Fibroblast of skin of scalp (primary cell): ENCODE results near the gene TLCD3B.
"Not testable (repeated sequence)": the region's sequence is repeated elsewhere in the genome, so short reads cannot be mapped to it uniquely, and the experiment has no call there.

Source experiments
- DNase-seq: peaks from one replicate; pipeline ENCODE4 v3.0.0-alpha.2; 2013

TLCD3B gene

GRCh38 chr16:30025574-30025973 lies 5.5 kb downstream of the TLCD3B start:
- no peak for DNase-seq

- no peak for DNase-seq
These were observed 5.9 kb downstream of the TLCD3B start for GRCh38 chr16:30025156-30025555.

GRCh38 chr16:30024451-30024850 lies 6.6 kb downstream of the TLCD3B start:
- no peak for DNase-seq

- no peak for DNase-seq
These were observed 7.5 kb downstream of the TLCD3B start for GRCh38 chr16:30023586-30023985.

GRCh38 chr16:30022887-30023286 lies 8.2 kb downstream of the TLCD3B start, which contains the start of gene C16orf92:
Gene C16orf92, plus strand, starts transcription at chr16:30023198. Its CDS starts 143 bp downstream, at chr16:30023341.
- no peak for DNase-seq

- DNase-seq: peak; percentile 49
These were observed 12.3 kb downstream of the TLCD3B start for GRCh38 chr16:30018731-30019158.

- not testable (repeated sequence) for DNase-seq
These were observed 13.1 kb downstream of the TLCD3B start for GRCh38 chr16:30017937-30018336.

GRCh38 chr16:30017277-30017656 lies 13.8 kb downstream of the TLCD3B start:
- DNase-seq: no peak

- DNase-seq: no peak
These were observed 14.4 kb downstream of the TLCD3B start for GRCh38 chr16:30016555-30017276.

GRCh38 chr16:30015450-30015849 lies 15.6 kb downstream of the TLCD3B start:
- DNase-seq: not testable (repeated sequence)

GRCh38 chr16:30012598-30012997 lies 18.5 kb downstream of the TLCD3B start:
- not testable (repeated sequence) for DNase-seq

GRCh38 chr16:30011714-30012504 lies 19.2 kb downstream of the TLCD3B start:
- DNase-seq: no peak

- DNase-seq: no peak
These were observed 20.0 kb downstream of the TLCD3B start, which contains the start of gene DOC2A for GRCh38 chr16:30010844-30011713. Gene DOC2A, minus strand, starts transcription at chr16:30011027. Its CDS starts 805 bp downstream, at chr16:30010222.

- no peak for DNase-seq
These were observed 20.9 kb downstream of the TLCD3B start for GRCh38 chr16:30009990-30010843.

- DNase-seq: no peak
These were observed 21.8 kb downstream of the TLCD3B start for GRCh38 chr16:30009085-30009862.

GRCh38 chr16:30007378-30007895 lies 23.6 kb downstream of the TLCD3B start:
- DNase-seq: no peak

GRCh38 chr16:30006659-30007377 lies 24.3 kb downstream of the TLCD3B start:
- DNase-seq: no peak

- DNase-seq: no peak
These were observed 25.0 kb downstream of the TLCD3B start for GRCh38 chr16:30006095-30006473.

- peak; percentile 50 for DNase-seq
These were observed 25.6 kb downstream of the TLCD3B start for GRCh38 chr16:30005341-30006094.
